Fibroblast of lung (primary cell): ENCODE measurements around the gene IKZF2. TPM values are rescaled to one million over a fixed set of nuclear protein-coding genes. Genes with fewer than 3 reads are reported as not detected.

Experiments
- DNase-seq, 2 donors: peaks; one replicate each; pipeline versions ENCODE4 v3.0.0 to v3.0.0-alpha.2; 2010; ENCODE audit warnings: low read depth in 2 of 2
- H2AFZ ChIP-seq: 2 replicates; pipeline ENCODE4 v1.5.1; 2012; ENCODE audit warnings: low read length, control low read depth, inconsistent platforms
- H3K27ac ChIP-seq: 2 replicates; pipeline ENCODE4 v1.5.1; 2011; ENCODE audit warnings: low read length, control low read depth; ENCODE audit not compliant: insufficient read depth
- H3K27me3 ChIP-seq: 2 replicates; pipeline ENCODE4 v1.5.1; 2011; ENCODE audit warnings: mild to moderate bottlenecking, low read length; ENCODE audit not compliant: control insufficient read depth, insufficient read depth
- H3K36me3 ChIP-seq: 2 replicates; pipeline ENCODE4 v1.5.1; 2011; ENCODE audit warnings: low read length; ENCODE audit not compliant: control insufficient read depth, insufficient read depth
- H3K4me1 ChIP-seq: 2 replicates; pipeline ENCODE4 v1.5.1; 2011; ENCODE audit warnings: low read length; ENCODE audit not compliant: control insufficient read depth, insufficient read depth; ENCODE audit errors: extremely low read depth
- H3K4me2 ChIP-seq: 2 replicates; pipeline ENCODE4 v1.5.1; 2011; ENCODE audit warnings: low read length, control low read depth; ENCODE audit not compliant: insufficient read depth; ENCODE audit errors: extremely low read depth
- H3K4me3 ChIP-seq, 4 experiments: fragments of 200-600 bp in 1 of 4; sonication (generic) in 1 of 4; replicated peaks in 1 of 4; 2 replicates each; pipeline ENCODE4 v1.5.1; 2011 to 2016; ENCODE audit warnings: low read length in 4 of 4, low read depth in 3 of 4, mild to moderate bottlenecking in 3 of 4, control low read depth in 2 of 4, inconsistent platforms in 1 of 4, mixed read lengths in 1 of 4; ENCODE audit not compliant: insufficient read depth in 1 of 4; ENCODE audit errors: control extremely low read depth in 1 of 4
- H3K79me2 ChIP-seq: 2 replicates; pipeline ENCODE4 v1.5.1; 2012; ENCODE audit warnings: mild to moderate bottlenecking, low read length, inconsistent platforms; ENCODE audit not compliant: control insufficient read depth, insufficient read depth
- H3K9ac ChIP-seq: 2 replicates; pipeline ENCODE4 v1.5.1; 2011; ENCODE audit warnings: mild to moderate bottlenecking, low read length, control low read depth; ENCODE audit not compliant: insufficient read depth
- H3K9me3 ChIP-seq: 2 replicates; pipeline ENCODE4 v1.5.1; 2012; ENCODE audit warnings: low read depth, low read length; ENCODE audit not compliant: control insufficient read depth, insufficient read depth
- H4K20me1 ChIP-seq: 2 replicates; pipeline ENCODE4 v1.5.1; 2011; ENCODE audit warnings: low read length; ENCODE audit not compliant: control insufficient read depth, insufficient read depth; ENCODE audit errors: extremely low read depth
- EZH2 ChIP-seq: IDR thresholded peaks from 2 replicates; pipeline ENCODE4 v1.5.1; 2012; ENCODE audit warnings: low read length, control low read depth, mild to moderate bottlenecking; ENCODE audit errors: missing control alignments
- polyA plus RNA-seq, 2 donors: library from polyadenylated mRNA; depleted of rRNA in 1 of 2; stranded (reverse) in 1 of 2; unstranded in 1 of 2; fragments of >200 nt; gene quantifications; 2 replicates each; pipeline ENCODE4 v1.2.1, GENCODE V29; 2011 to 2012; ENCODE audit warnings: missing spikeins in 1 of 2
- total RNA-seq: library from RNA; depleted of rRNA; stranded (reverse); fragments of >200 nt; gene quantifications from 2 replicates; pipeline ENCODE4 v1.2.1, GENCODE V29; 2014
- TF ChIP-seq, protein P1 (sequence below), 2 donors: IDR thresholded peaks in 1 of 2; conservative IDR thresholded peaks in 1 of 2; 1 replicate in 1 of 2; 2 replicates in 1 of 2; pipeline ENCODE4 v1.5.1; 2011 to 2012; ENCODE audit warnings: low read length in 2 of 2, control low read depth in 1 of 2, inconsistent platforms in 1 of 2, low read depth in 1 of 2, mild to moderate bottlenecking in 1 of 2

Gene IKZF2
- total and polyA plus RNA-seq, 2 donors (not counting 1 experiment from before 2014, with no cell fraction given), result 4.9 to 17.2 TPM

DNA sequence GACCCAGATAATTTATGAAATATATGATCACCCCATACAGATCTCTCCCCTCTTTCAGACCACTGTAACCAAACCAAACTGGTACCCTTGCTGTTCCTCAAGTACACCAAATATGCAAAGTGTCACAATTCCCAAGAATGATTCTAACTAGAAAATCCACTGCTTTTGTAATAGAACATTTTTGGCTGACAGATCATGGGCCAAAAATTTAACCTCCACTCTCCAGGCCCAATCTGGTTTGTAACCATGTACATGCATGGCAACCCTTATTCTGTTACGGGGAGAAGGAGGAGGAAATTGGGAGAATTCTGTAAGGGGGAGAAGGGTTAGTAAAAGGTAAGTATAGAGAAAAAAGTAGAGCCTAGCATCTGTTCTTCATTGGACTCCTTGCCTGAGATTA lies 62.0 kb downstream of the IKZF2 start:
- Histone ChIP-seq H3K27ac (no peak overlapping the region), H2AFZ (no peak overlapping the region), H3K27me3 (no peaks in the 10 kb centered on the region), H3K4me1 (no peaks in the 10 kb centered on the region), H4K20me1 (no peaks in the 10 kb centered on the region), H3K9me3 (no peaks in the 10 kb centered on the region), H3K9ac (no peak overlapping the region), H3K4me2 (no peak overlapping the region), H3K4me3 (no peak overlapping the region), H3K79me2 (no peaks in the 10 kb centered on the region), H3K36me3 (no peaks in the 10 kb centered on the region)
- TF ChIP-seq, protein P1, sequence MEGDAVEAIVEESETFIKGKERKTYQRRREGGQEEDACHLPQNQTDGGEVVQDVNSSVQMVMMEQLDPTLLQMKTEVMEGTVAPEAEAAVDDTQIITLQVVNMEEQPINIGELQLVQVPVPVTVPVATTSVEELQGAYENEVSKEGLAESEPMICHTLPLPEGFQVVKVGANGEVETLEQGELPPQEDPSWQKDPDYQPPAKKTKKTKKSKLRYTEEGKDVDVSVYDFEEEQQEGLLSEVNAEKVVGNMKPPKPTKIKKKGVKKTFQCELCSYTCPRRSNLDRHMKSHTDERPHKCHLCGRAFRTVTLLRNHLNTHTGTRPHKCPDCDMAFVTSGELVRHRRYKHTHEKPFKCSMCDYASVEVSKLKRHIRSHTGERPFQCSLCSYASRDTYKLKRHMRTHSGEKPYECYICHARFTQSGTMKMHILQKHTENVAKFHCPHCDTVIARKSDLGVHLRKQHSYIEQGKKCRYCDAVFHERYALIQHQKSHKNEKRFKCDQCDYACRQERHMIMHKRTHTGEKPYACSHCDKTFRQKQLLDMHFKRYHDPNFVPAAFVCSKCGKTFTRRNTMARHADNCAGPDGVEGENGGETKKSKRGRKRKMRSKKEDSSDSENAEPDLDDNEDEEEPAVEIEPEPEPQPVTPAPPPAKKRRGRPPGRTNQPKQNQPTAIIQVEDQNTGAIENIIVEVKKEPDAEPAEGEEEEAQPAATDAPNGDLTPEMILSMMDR (conservative IDR thresholded peaks at IDR 0.05 in 1 of 2, IDR thresholded peaks at IDR 0.05 in 1 of 2; ENCODE audit: low read depth in 1 of 2, low read length in 2 of 2), result no peak
- TF ChIP-seq EZH2, result no peak
- DNase-seq, result peak in 1 of 2 donors; percentile 36

DNA sequence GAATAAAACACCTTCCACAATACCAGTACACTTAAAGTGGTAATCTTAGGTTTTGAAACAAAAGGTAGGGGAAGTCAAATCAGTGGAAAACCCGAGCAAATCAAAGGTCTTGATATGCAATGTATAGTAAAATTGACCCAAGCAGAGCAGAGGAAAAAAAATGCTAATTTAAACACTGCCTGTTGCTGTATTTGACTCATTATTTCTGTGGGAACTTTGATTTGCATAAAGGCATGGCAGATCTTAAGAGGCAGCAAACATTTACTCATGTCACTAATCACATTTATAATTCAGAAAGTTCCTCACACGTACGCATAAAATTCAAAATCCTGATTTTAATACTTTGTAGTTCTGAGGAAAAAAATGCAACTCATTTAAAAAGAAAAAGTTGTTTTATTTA lies 64.4 kb downstream of the IKZF2 start:
- Histone ChIP-seq H3K4me3 (no peak overlapping the region), H3K79me2 (no peaks in the 10 kb centered on the region), H3K36me3 (no peaks in the 10 kb centered on the region), H4K20me1 (no peaks in the 10 kb centered on the region), H3K4me2 (no peak overlapping the region), H3K27ac (no peak overlapping the region), H3K27me3 (no peaks in the 10 kb centered on the region), H3K4me1 (no peaks in the 10 kb centered on the region), H3K9me3 (no peaks in the 10 kb centered on the region), H2AFZ (no peak overlapping the region), H3K9ac (no peak overlapping the region)
- DNase-seq, result no peak
- no peak for TF ChIP-seq EZH2
- TF ChIP-seq, protein P1 (conservative IDR thresholded peaks at IDR 0.05 in 1 of 2, IDR thresholded peaks at IDR 0.05 in 1 of 2; ENCODE audit: low read depth in 1 of 2, low read length in 2 of 2), result no peak

DNA sequence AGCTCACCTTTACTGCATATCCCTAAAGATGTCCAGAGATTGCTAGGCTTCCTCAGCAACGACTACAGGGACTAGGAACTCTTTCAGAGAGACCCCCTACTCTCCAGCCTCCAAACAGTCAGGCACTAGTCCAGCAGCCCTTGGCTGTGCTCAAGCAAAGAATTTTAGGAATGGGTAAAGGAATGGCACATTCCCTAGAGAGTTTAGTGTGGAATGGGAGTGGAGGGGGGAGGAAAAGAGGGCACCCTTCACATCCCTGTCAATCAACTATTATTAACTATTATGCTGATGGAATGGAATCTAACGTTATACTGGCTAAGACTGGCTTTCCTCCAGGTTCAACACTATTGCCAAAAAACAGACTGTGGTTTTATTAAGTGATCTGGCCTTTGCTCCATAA lies 64.8 kb downstream of the IKZF2 start:
- no peak overlapping the region for H3K4me3 ChIP-seq
- no peaks in the 10 kb centered on the region for H3K9me3 ChIP-seq
- no peaks in the 10 kb centered on the region for H3K27me3 ChIP-seq
- H3K4me2 ChIP-seq, result no peak overlapping the region
- no peak overlapping the region for H3K27ac ChIP-seq
- H4K20me1 ChIP-seq, result no peaks in the 10 kb centered on the region
- no peaks in the 10 kb centered on the region for H3K4me1 ChIP-seq
- no peak overlapping the region for H3K9ac ChIP-seq
- H3K79me2 ChIP-seq, result no peaks in the 10 kb centered on the region
- H2AFZ ChIP-seq, result no peak overlapping the region
- DNase-seq, result peak in 1 of 2 donors; percentile 56
- no peak for TF ChIP-seq EZH2
- TF ChIP-seq, protein P1 (conservative IDR thresholded peaks at IDR 0.05 in 1 of 2, IDR thresholded peaks at IDR 0.05 in 1 of 2; ENCODE audit: low read depth in 1 of 2, low read length in 2 of 2), result no peak
- H3K36me3 ChIP-seq, result no peaks in the 10 kb centered on the region
